Vagina (tissue), 2 donors: ENCODE results near the gene ENTPD1. TPM values are rescaled to one million over a fixed set of nuclear protein-coding genes. Genes with fewer than 3 reads are reported as not detected.

Experiments
- DNase-seq, 2 donors: peaks; one replicate each; pipeline ENCODE4 v3.0.0-alpha.2; 2017; ENCODE audit errors: extremely low spot score in 2 of 2
- H3K27ac ChIP-seq: fragments of 200-600 bp; sonication (generic); one replicate; pipeline ENCODE4 v1.5.1; 2019
- H3K27me3 ChIP-seq: fragments of 200-600 bp; sonication (generic); one replicate; pipeline ENCODE4 v1.5.1; 2019
- H3K36me3 ChIP-seq, 2 donors: fragments of 200-600 bp; sonication (generic); one replicate each; pipeline ENCODE4 v1.5.1; 2017 to 2019
- H3K4me1 ChIP-seq: fragments of 200-600 bp; sonication (generic); one replicate; pipeline ENCODE4 v1.5.1; 2019
- H3K4me3 ChIP-seq, 2 donors: fragments of 200-600 bp; sonication (generic); 1 replicate in 1 of 2; 2 replicates in 1 of 2; pipeline ENCODE4 v1.5.1; 2016 to 2019
- H3K9me3 ChIP-seq: fragments of 200-600 bp; sonication (generic); one replicate; pipeline ENCODE4 v1.5.1; 2019
- CTCF ChIP-seq, 3 experiments: fragments of 450-650 bp in 2 of 3; fragments of 200-600 bp in 1 of 3; sonication (generic) in 1 of 3; IDR thresholded peaks; one replicate each; pipeline ENCODE4 v1.5.1; 2017 to 2019; ENCODE audit warnings: antibody characterized with exemption in 3 of 3, mild to moderate bottlenecking in 2 of 3, moderate library complexity in 2 of 3
- POLR2A ChIP-seq, 2 donors: fragments of 450-650 bp; IDR thresholded peaks; one replicate each; pipeline ENCODE4 v1.6.1; 2017; ENCODE audit warnings: antibody characterized with exemption in 2 of 2, mild to moderate bottlenecking in 2 of 2, moderate library complexity in 2 of 2
- POLR2AphosphoS5 ChIP-seq, 2 donors: sonication (generic); formaldehyde crosslinking; IDR thresholded peaks; one replicate each; pipeline ENCODE4 v1.9.0; 2017; ENCODE audit warnings: antibody characterized with exemption in 2 of 2, mild to moderate bottlenecking in 2 of 2, low read depth in 1 of 2; ENCODE audit not compliant: insufficient read depth in 1 of 2
- intact Hi-C: fragments of 100-400 bp; cut with DNase I; formaldehyde crosslinking; loops from one replicate; pipeline ENCODE4 v1.15.1; 2023
- total RNA-seq: library from RNA; depleted of rRNA; stranded (reverse); fragments of >200 nt; gene quantifications from one replicate; pipeline ENCODE4 v1.2.3, GENCODE V29; 2016

ENTPD1 gene
- 17.7 TPM for total RNA-seq

DNA sequence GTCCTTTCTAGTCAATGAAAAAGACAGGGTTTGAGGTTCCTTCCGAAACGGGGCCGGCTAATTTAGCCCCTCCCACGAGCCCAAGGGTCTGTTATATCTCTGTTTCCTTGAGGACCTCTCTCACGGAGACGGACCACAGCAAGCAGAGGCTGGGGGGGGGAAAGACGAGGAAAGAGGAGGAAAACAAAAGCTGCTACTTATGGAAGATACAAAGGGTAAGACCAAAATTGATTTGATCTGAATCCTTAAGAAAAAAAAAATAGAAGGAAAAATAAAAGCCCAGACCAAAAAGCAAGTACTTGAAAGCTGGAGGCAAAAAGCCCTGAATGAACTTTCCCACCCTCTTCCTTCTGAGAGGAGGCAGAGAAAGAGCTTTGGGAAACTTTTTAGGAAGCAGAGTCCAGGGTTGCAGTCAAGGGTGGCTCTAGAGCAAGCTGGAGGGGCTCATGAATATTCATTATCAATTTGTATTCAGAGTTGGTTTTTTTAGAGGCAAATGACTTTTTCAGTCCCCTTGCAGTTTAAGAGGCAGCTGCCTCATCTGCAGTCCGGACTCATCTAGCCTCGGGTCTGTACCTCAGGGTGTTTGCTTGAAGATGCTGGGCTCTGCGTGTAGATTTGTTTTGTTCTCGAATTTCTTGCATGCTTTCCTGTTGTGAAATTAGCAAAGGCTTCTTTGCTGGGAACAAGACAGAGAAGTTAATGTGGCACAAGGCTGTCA lies at the start of gene ENTPD1:
ENTPD1 (plus strand) TSS at position 123 of the 721 bp plus-strand sequence; CDS start at position 200, 77 bp downstream.
- Histone ChIP-seq H3K4me1 (peaks cover 21% of the 10 kb centered on the region), H3K4me3 (peak within 1 kb of the TSS; percentile 40 to 48), H3K9me3 (no peaks in the 10 kb centered on the region), H3K27ac (peak within 1 kb of the TSS; percentile 86), H3K27me3 (no peaks in the 10 kb centered on the region), H3K36me3 (no peaks in the 10 kb centered on the region)
- no peak for DNase-seq
- TF ChIP-seq CTCF (IDR thresholded peaks at IDR 0.05) = no peak
- peak in 1 of 2 donors; percentile 31 for TF ChIP-seq POLR2A (IDR thresholded peaks at IDR 0.05)
- intact Hi-C loops = no loop called here

DNA sequence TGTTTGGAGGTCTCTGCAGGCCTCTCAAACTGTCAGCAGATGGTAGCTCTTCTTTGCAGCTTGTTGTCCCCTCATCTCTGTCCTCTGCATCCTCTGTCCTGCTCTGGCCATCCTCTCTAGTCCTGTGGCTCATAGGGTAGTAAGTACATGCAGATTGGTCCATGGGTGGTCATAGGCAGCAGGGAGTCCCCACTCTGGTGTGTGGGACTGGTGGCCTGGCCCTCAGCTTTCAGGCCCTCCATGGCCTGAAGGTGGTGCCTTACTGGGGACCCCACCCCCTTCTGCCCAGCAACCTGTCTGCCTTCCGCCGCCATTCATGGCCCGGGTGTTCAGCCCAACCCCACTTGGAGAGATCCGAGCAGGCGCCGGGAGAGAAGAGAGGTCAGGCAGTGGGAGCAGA lies 49.4 kb upstream of the ENTPD1 start:
- Histone ChIP-seq H3K9me3 (no peaks in the 10 kb centered on the region), H3K4me1 (no peaks in the 10 kb centered on the region)

DNA sequence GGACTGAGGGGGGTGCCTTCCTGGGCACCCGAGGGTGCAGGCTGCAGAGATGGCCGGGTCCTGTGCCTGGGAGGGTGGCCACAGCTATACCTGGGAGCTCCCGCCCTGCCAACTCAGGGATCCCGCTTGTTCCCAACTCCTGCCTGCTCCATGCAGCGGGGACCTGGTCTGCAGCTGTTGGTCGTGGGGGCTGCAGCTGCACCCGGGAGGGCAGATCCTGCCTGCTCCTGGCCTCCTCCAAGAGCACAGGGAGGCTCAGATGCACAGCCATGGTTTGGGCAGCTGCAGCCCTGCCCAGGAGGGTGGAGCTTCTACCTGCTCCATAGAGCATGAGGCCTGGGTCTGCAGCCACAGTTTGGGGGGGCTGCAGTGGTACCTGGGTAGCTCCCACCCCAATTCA lies 49.0 kb upstream of the ENTPD1 start:
- TF ChIP-seq POLR2A (IDR thresholded peaks at IDR 0.05) (no peak), CTCF (IDR thresholded peaks at IDR 0.05) (no peak), POLR2AphosphoS5 (IDR thresholded peaks at IDR 0.05; ENCODE audit: insufficient read depth in 1 of 2, low read depth in 1 of 2) (no peak)
- no peaks in the 10 kb centered on the region for H3K4me1 ChIP-seq
- H3K27ac ChIP-seq = no peak overlapping the region
- no peak for DNase-seq
- no peak overlapping the region for H3K4me3 ChIP-seq
- H3K36me3 ChIP-seq = no peaks in the 10 kb centered on the region
- no peaks in the 10 kb centered on the region for H3K9me3 ChIP-seq
- H3K27me3 ChIP-seq = no peaks in the 10 kb centered on the region
- intact Hi-C loops = no loop called here

More for the DNA sequence above, 49.4 kb upstream of the ENTPD1 start:
- intact Hi-C loops = no loop called here
- H3K4me3 ChIP-seq = no peak overlapping the region
- no peaks in the 10 kb centered on the region for H3K36me3 ChIP-seq
- TF ChIP-seq POLR2AphosphoS5 (IDR thresholded peaks at IDR 0.05; ENCODE audit: insufficient read depth in 1 of 2, low read depth in 1 of 2) (no peak), POLR2A (IDR thresholded peaks at IDR 0.05) (no peak), CTCF (IDR thresholded peaks at IDR 0.05) (no peak)
- H3K27me3 ChIP-seq = no peaks in the 10 kb centered on the region
- H3K27ac ChIP-seq = no peak overlapping the region
- DNase-seq = no peak

GRCh38 chr10:95711492-95711891 lies 44.5 kb upstream of the ENTPD1 start:
- Histone ChIP-seq H3K4me1 (no peaks in the 10 kb centered on the region), H3K9me3 (no peaks in the 10 kb centered on the region), H3K36me3 (no peaks in the 10 kb centered on the region), H3K27me3 (no peaks in the 10 kb centered on the region), H3K4me3 (no peak overlapping the region), H3K27ac (no peak overlapping the region)
- DNase-seq = no peak
- intact Hi-C loops = no loop called here
- TF ChIP-seq CTCF (IDR thresholded peaks at IDR 0.05) (no peak), POLR2A (IDR thresholded peaks at IDR 0.05) (no peak), POLR2AphosphoS5 (IDR thresholded peaks at IDR 0.05; ENCODE audit: insufficient read depth in 1 of 2, low read depth in 1 of 2) (no peak)

GRCh38 chr10:95716466-95716865 lies 39.5 kb upstream of the ENTPD1 start:
- Histone ChIP-seq H3K4me1 (no peaks in the 10 kb centered on the region), H3K27me3 (no peaks in the 10 kb centered on the region), H3K9me3 (no peaks in the 10 kb centered on the region), H3K4me3 (no peak overlapping the region), H3K27ac (no peak overlapping the region), H3K36me3 (no peaks in the 10 kb centered on the region)
- no peak for DNase-seq
- intact Hi-C loops = no loop called here
- TF ChIP-seq POLR2AphosphoS5 (IDR thresholded peaks at IDR 0.05; ENCODE audit: insufficient read depth in 1 of 2, low read depth in 1 of 2) (no peak), POLR2A (IDR thresholded peaks at IDR 0.05) (no peak), CTCF (IDR thresholded peaks at IDR 0.05) (no peak)
